Measurements from ENCODE around the gene MST1R.

DNA sequence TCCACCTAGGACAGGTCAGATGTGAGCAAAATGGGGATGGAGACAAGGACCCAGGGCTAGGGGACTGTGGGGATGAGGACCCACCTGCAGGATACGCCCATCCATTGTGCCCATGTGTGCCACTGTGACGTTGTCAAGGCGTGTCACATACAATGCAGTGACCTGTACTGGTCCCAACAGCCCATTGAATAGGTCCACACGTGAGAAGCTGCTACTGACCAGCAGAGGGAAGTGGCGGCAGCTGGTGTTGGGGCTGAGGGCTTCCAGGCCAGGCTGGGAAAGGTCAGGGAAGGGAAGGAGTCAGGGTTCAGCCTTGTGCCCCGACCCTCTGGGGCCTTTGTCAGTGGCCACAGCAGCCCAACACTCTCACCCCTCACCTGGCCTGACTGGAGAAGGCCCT lies 4.7 kb downstream of the MST1R start:
- TF ChIP-seq, protein P1, sequence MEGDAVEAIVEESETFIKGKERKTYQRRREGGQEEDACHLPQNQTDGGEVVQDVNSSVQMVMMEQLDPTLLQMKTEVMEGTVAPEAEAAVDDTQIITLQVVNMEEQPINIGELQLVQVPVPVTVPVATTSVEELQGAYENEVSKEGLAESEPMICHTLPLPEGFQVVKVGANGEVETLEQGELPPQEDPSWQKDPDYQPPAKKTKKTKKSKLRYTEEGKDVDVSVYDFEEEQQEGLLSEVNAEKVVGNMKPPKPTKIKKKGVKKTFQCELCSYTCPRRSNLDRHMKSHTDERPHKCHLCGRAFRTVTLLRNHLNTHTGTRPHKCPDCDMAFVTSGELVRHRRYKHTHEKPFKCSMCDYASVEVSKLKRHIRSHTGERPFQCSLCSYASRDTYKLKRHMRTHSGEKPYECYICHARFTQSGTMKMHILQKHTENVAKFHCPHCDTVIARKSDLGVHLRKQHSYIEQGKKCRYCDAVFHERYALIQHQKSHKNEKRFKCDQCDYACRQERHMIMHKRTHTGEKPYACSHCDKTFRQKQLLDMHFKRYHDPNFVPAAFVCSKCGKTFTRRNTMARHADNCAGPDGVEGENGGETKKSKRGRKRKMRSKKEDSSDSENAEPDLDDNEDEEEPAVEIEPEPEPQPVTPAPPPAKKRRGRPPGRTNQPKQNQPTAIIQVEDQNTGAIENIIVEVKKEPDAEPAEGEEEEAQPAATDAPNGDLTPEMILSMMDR (IDR thresholded peaks at IDR 0.05): no peak
- TF ChIP-seq EP300 (IDR thresholded peaks at IDR 0.05): no peak

Data from sigmoid colon (tissue), 4 donors.